GM21717 (cell line): ENCODE data around the gene MTA1.

Experiments used
- ATAC-seq: cut with Tn5 transposase; IDR thresholded peaks from one replicate; pipeline ENCODE4 v1.9.1; 2021; ENCODE audit warnings: mild to moderate bottlenecking, moderate library complexity; ENCODE audit not compliant: unreplicated experiment

The MTA1 gene

DNA sequence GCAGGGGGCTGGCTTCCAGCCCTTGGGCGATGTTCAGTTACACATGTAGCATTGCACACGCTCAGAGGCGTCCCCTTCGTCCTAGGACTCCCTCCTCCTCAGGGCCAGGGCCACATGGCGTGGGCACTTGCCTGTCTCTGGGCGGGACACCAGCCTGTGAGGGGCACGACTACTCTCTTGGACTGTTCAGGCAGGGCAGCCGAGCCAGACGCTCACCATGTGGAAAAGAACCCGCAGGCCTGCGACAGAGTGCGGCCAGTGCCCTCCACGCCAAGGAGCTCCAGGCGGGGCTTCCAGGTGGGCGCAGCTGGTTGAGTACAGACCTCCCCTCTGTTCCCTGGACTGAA is 20.9 kb downstream of the MTA1 start:
- no peak for ATAC-seq

DNA sequence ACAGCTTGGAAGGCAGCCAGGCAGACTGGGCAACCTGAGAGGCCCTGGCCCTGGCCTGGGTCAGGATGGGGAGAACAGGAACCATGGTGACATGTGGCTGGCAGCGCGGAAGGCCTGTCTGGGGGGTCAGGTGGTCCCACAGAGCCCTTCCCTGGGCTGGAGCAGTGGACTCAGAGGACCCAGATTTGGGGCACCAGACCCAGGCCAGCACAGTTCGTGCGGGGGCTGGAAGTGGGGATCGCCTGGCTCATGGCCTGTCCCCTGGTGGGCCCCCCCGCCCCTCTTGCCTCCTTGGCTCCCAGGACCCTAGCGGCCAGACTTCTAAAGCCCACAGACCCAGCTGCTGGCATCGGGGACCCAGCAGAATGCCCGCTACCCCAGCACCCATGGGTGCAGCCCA is 21.4 kb downstream of the MTA1 start:
- no peak for ATAC-seq

- ATAC-seq = no peak
Measured at GRCh38 chr14:105442125-105442524, 22.5 kb downstream of the MTA1 start.

DNA sequence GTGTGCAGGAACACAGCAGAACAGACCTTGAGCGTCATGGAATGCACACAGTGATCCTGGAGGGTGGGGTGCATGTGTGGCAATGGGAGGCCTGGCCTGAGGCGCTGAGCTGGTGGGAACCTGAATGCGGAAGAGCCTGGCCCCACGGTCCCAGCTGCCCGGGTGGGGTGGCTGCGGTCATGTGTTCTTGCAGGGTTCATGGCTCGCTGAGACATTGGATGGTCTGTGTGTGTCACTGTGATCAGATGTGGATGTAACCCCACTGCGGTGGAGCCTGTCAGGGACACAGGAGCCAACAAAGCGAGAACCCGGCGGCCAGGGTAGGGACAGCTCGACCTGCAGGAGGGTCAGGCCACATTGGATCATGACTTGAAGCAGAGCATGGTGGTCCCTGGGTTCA is 23.2 kb downstream of the MTA1 start:
- ATAC-seq = no peak

GRCh38 chr14:105444859-105445258 is 25.2 kb downstream of the MTA1 start:
- no peak for ATAC-seq

- no peak for ATAC-seq
Measured at GRCh38 chr14:105445290-105445689, 25.7 kb downstream of the MTA1 start.

- ATAC-seq = no peak
Measured at GRCh38 chr14:105445901-105446845, 26.5 kb downstream of the MTA1 start.

- no peak for ATAC-seq
Measured at GRCh38 chr14:105446971-105447370, 27.3 kb downstream of the MTA1 start.

DNA sequence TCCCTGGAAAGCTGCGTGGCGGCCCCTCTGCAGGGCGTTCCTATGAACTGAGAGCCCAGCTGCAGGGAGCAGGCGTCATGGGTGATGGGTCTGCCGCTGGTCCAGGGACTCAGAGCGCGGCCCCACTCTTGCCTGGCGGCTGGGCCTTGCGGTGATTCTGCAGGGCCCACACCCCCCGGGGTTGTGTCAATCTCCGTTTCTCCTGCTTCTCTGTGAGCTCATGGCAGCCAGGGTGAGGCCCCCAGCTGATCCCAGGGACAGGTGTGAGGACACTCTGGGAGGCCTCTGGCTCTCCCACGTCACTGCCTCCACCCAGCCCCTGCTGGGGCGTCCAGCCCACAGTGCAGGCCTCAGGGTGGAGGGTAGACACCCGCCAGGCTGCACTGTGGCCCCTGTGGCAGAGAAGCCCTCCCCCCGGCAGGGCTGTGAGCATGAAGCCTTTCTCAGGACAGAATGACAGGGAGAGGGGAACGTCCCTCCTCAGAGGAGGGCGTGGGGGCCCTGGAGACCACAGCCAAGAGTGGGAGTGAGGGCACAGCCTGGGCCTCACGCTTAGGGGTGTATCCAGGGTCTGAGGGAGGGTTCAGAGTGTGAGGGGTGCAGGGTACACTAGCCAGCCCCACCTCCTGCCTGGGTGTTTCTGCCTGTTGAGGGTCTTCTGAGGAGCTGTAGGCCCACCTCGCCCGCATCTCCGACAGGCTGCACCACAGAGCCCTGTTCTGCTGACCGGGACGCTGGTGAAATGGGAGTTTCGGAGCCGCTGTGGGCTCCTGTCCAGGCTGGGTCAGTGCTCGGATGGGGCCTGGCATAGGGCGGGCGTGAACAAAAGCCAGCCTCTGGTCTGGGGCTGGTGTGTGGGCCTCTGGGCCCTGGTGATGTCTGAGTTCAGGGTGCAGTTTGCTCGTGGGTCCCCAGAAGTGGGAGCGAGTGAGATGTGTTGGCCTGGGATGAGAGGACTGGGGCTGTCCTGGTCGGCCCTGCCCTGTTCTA is 28.3 kb downstream of the MTA1 start:
- ATAC-seq = no peak

DNA sequence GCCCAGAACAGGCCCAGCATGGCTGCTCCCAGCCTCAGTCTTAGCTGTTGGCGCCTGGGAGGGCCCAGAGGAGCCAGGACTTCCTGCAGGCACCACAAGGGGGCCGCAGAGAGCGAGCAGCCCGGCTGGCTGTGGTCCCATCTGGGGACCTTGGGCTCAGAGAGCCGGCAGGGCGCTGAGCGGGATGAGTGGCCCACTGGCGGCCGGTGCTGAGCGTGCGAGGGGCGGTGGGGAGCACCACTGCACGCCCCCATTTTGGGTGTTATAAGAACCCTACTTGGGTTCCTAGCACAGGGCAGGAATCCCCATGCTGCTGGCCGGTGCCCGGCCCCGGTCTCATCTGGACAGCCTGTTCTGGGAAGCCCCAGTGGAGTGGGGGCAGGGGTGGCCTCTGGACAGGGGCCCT is 29.1 kb downstream of the MTA1 start:
- ATAC-seq = no peak

DNA sequence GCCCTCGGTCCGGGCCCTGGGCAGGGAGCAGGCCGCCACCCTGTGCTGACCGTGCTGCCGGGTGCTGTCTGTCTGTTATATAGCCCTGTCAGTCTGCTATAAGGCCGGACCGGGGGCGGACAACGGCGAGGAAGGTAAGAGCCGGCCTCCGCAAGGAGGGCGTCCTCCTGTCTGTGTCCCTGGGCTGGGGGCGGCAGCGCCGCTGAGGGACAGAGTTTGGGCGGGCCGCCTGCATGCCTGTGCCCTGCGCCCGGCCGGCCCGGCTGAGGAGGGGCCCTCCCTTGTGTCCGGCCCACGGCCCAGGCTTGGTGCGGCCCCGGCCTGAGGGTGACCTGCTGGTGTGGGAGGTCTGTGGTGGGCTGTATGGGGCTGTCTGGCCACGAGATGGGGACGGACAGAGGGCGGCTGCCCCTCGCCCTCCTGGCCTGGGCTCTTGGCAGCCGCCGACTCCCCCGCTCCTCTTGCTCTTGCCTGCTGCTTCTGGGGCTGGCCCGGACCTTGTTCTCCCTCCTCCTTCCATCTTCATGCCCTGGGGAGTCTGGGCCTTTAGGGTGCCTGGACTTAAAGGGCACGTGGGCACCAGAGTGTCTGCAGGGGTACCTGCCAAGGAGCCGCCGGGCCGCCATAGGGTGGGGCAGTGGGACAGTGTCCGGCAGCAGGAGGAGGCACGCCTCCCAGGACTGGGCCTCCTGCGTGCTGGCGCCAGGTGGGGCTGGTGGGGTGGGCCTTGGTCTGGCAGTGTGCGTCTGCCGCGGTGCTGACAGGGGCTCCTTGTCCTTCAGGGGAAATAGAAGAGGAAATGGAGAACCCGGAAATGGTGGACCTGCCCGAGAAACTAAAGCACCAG is 29.9 kb downstream of the MTA1 start:
- ATAC-seq = no peak

GRCh38 chr14:105450123-105450505 is 30.5 kb downstream of the MTA1 start:
- ATAC-seq = no peak

DNA sequence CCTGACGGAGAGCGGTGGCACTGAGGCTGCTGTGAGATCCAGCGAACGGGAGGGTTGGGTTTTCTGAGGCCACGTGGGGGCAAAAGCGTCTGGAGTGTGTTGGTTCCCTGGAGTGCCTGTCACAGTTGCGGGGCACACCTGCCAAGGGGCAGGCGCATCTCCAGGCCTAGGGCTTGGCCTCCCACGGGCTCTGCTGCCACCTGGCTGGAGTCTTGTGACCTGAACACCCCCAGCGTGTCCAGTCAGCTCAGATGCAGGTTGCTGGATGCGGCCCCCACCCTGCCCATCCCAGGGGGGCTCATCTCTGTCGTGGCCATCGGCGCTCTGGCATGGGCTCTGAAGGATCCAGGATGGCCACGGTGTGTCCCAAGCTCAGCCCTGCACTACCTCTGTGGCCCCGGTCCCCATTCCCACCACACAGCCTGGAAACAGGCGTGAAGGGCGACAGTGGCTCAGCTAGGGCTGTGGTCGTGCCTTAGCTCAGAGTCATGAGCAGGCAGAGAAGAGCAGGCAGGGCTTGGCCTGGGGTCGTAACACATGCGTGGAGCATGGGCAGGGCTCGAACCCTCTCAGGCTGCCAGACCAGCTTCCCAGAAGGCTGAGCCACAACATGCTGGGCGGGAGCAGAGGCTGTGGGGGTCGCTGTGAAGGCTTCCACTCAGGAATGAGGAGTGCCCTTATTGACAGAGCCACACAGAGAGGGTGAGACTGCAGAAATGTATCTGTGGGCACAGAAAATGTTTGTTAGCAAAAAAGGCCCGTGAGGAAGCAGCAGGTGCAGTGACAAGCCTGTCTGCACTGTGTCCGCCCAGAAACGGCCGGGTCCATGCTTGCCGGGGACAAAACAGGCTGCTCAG is 31.5 kb downstream of the MTA1 start:
- ATAC-seq = no peak

- ATAC-seq = no peak
Measured at GRCh38 chr14:105452963-105453362, 33.3 kb downstream of the MTA1 start.

GRCh38 chr14:105453847-105454246 is 34.2 kb downstream of the MTA1 start:
- ATAC-seq = no peak

GRCh38 chr14:105455086-105455640 is 35.5 kb downstream of the MTA1 start:
- no peak for ATAC-seq

GRCh38 chr14:105455766-105456660 is 36.4 kb downstream of the MTA1 start:
- no peak for ATAC-seq

DNA sequence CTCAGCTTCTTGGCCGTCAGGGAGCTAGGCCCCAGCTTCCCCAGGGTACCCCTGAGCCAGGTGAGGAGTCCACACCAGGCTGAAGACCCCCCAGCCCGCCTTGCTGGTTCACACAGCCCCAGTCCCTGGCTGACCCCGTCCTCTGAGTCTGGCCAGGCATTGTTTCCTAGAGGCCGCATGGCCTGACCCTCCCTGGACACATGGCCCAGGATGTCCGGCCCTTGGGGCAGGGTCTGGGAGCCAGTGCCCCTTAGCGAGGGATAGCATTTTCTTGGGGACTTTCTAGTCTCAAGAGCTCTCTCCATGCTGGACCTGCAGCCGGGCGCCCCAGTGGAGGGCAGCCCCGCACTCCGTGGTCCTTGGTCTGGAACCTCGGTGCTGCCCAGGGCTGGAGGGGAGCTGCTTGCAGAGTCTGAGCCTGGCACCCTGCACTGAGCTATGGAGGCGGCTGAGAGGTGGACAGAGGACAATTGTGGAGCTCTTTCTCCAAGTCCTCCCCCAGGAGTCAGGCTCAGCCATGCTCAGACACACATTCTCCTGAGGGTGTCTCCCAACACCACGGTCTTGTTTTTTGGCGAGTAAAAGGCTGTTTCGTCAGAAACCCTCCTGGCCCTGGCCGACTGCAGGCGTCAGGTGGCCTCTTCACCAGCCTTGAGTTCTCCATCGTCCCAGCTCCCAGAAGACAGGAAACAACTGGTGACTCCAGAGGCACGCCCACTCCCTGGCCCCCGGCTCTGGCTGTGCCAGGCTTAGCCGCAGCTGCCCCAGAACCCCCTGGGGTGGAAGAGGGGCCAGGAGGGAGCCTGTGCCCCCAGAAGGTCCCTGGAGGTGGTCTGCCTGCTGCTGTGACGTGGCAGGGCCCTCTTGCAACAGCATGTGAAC is 37.4 kb downstream of the MTA1 start:
- ATAC-seq = no peak
